GM21423 (cell line): ENCODE measurements around the gene TPCN2.
"Not testable (repeated sequence)": the region's sequence is repeated elsewhere in the genome, so short reads cannot be mapped to it uniquely, and the experiment has no call there.

Experiments used
- ATAC-seq: cut with Tn5 transposase; IDR thresholded peaks from one replicate; pipeline ENCODE4 v1.9.1; 2021; ENCODE audit warnings: mild to moderate bottlenecking, moderate library complexity; ENCODE audit not compliant: unreplicated experiment

The TPCN2 gene

GRCh38 chr11:69123593-69124545 lies 75.1 kb downstream of the TPCN2 start:
- no peak for ATAC-seq

GRCh38 chr11:69125861-69126260 lies 77.1 kb downstream of the TPCN2 start:
- no peak for ATAC-seq

GRCh38 chr11:69126286-69126685 lies 77.6 kb downstream of the TPCN2 start:
- no peak for ATAC-seq

- ATAC-seq: no peak
Observed at GRCh38 chr11:69127081-69127850, 78.5 kb downstream of the TPCN2 start.

- ATAC-seq: no peak
Observed at GRCh38 chr11:69127884-69128283, 79.2 kb downstream of the TPCN2 start.

- no peak for ATAC-seq
Observed at GRCh38 chr11:69129053-69129452, 80.3 kb downstream of the TPCN2 start.

- no peak for ATAC-seq
Observed at GRCh38 chr11:69129647-69130046, 80.9 kb downstream of the TPCN2 start.

- no peak for ATAC-seq
Observed at GRCh38 chr11:69130654-69131053, 81.9 kb downstream of the TPCN2 start.

- no peak for ATAC-seq
Observed at GRCh38 chr11:69131121-69131566, 82.4 kb downstream of the TPCN2 start.

GRCh38 chr11:69131644-69132300 lies 83.0 kb downstream of the TPCN2 start:
- no peak for ATAC-seq

GRCh38 chr11:69132301-69132670 lies 83.6 kb downstream of the TPCN2 start:
- ATAC-seq: no peak

- no peak for ATAC-seq
Observed at GRCh38 chr11:69133251-69133650, 84.5 kb downstream of the TPCN2 start.

GRCh38 chr11:69134182-69134581 lies 85.5 kb downstream of the TPCN2 start:
- not testable (repeated sequence) for ATAC-seq

- no peak for ATAC-seq
Observed at GRCh38 chr11:69134957-69135356, 86.2 kb downstream of the TPCN2 start.

GRCh38 chr11:69135420-69136363 lies 87.0 kb downstream of the TPCN2 start:
- ATAC-seq: no peak

GRCh38 chr11:69136471-69136870 lies 87.7 kb downstream of the TPCN2 start:
- no peak for ATAC-seq

- no peak for ATAC-seq
Observed at GRCh38 chr11:69137151-69137844, 88.6 kb downstream of the TPCN2 start.

GRCh38 chr11:69138265-69138664 lies 89.5 kb downstream of the TPCN2 start:
- no peak for ATAC-seq

GRCh38 chr11:69140161-69140560 lies 91.4 kb downstream of the TPCN2 start:
- ATAC-seq: not testable (repeated sequence)

- no peak for ATAC-seq
Observed at GRCh38 chr11:69140635-69141034, 91.9 kb downstream of the TPCN2 start.
